Thoracic aorta (tissue), 2 donors: ENCODE results near the gene CD19. TPM values are rescaled to one million over a fixed set of nuclear protein-coding genes. Genes with fewer than 3 reads are reported as not detected.
A peak's percentile ranks its signal among the peaks of the same experiment; 100 is the strongest.
"Not testable (repeated sequence)": the region's sequence is repeated elsewhere in the genome, so short reads cannot be mapped to it uniquely, and the experiment has no call there.

ENCODE experiments used
- ATAC-seq: fragments of 150-250 bp; one replicate; pipeline ENCODE4 v1.8.0; 2017; ENCODE audit warnings: low read depth; ENCODE audit not compliant: insufficient number of reproducible peaks, low FRiP score
- DNase-seq: peaks from one replicate; pipeline ENCODE4 v3.0.0-alpha.2; 2020; ENCODE audit warnings: low spot score
- H3K27ac ChIP-seq, 2 donors: fragments of 200-600 bp; sonication (generic); 1 replicate in 1 of 2; 2 replicates in 1 of 2; pipeline ENCODE4 v1.5.1; 2016; ENCODE audit warnings: mild to moderate bottlenecking in 2 of 2, moderate library complexity in 2 of 2
- H3K27me3 ChIP-seq: fragments of 200-600 bp; sonication (generic); replicated peaks from 2 replicates; pipeline ENCODE4 v1.6.0; 2016; ENCODE audit warnings: mild to moderate bottlenecking; ENCODE audit not compliant: insufficient read depth
- H3K36me3 ChIP-seq: fragments of 200-600 bp; sonication (generic); one replicate; pipeline ENCODE4 v1.5.1; 2016
- H3K4me1 ChIP-seq, 2 donors: fragments of 200-600 bp; sonication (generic); 1 replicate in 1 of 2; 2 replicates in 1 of 2; pipeline versions ENCODE4 v1.5.1 to v1.6.0; 2016; ENCODE audit warnings: low read depth in 2 of 2, mild to moderate bottlenecking in 1 of 2; ENCODE audit not compliant: control insufficient read depth in 1 of 2
- H3K4me3 ChIP-seq: fragments of 200-600 bp; sonication (generic); 2 replicates; pipeline ENCODE4 v1.5.1; 2016; ENCODE audit warnings: mild to moderate bottlenecking
- H3K9me3 ChIP-seq: fragments of 200-600 bp; sonication (generic); 2 replicates; pipeline ENCODE4 v1.5.1; 2016
- CTCF ChIP-seq: fragments of 200-600 bp; sonication (generic); IDR thresholded peaks from one replicate; pipeline ENCODE4 v1.5.1; 2019; ENCODE audit warnings: antibody characterized with exemption
- total RNA-seq, 2 donors: library from RNA; depleted of rRNA; stranded (reverse); fragments of >200 nt; gene quantifications; one replicate each; pipeline versions ENCODE4 v1.1.0 to v1.2.3, GENCODE V29; 2016

CD19 gene
- total RNA-seq, 2 donors from 2014 or later, result not detected

GRCh38 chr16:28964496-28964895, 32.7 kb downstream of the CD19 start:
- no peak for TF ChIP-seq CTCF
- DNase-seq, result no peak
- Histone ChIP-seq H3K27ac (no peak overlapping the region), H3K27me3 (no peaks in the 10 kb centered on the region), H3K4me3 (no peak overlapping the region), H3K4me1 (no peaks in the 10 kb centered on the region), H3K9me3 (no peaks in the 10 kb centered on the region), H3K36me3 (peaks cover 29% of the 10 kb centered on the region)
- ATAC-seq, result no peak

GRCh38 chr16:28967156-28967555, 35.4 kb downstream of the CD19 start:
- Histone ChIP-seq H3K4me1 (no peaks in the 10 kb centered on the region), H3K4me3 (no peak overlapping the region), H3K36me3 (peaks cover 21% of the 10 kb centered on the region), H3K27ac (no peak overlapping the region), H3K27me3 (no peaks in the 10 kb centered on the region), H3K9me3 (no peaks in the 10 kb centered on the region)
- DNase-seq, result no peak
- TF ChIP-seq CTCF, result no peak
- no peak for ATAC-seq

- not testable (repeated sequence) for H3K27me3 ChIP-seq, H3K36me3 ChIP-seq, H3K27ac ChIP-seq, ATAC-seq, H3K4me1 ChIP-seq, H3K4me3 ChIP-seq, H3K9me3 ChIP-seq, DNase-seq
These were observed 37.9 kb downstream of the CD19 start for GRCh38 chr16:28969696-28970095.

- H3K9me3 ChIP-seq, result no peaks in the 10 kb centered on the region
- peak overlapping the region; percentile 84 for H3K4me3 ChIP-seq
- no peaks in the 10 kb centered on the region for H3K27me3 ChIP-seq
- peak; percentile 43 for TF ChIP-seq CTCF
- no peaks in the 10 kb centered on the region for H3K36me3 ChIP-seq
- H3K4me1 ChIP-seq, result peaks cover 8 to 12% of the 10 kb centered on the region in 2 donors
- H3K27ac ChIP-seq, result peak overlapping the region; percentile 78 to 79
- DNase-seq, result no peak
- ATAC-seq, result no peak
These were observed 42.3 kb downstream of the CD19 start for GRCh38 chr16:28974007-28974436.

- H3K27ac ChIP-seq, result peak within 1 kb of the TSS; percentile 78 to 79
- H3K9me3 ChIP-seq, result no peaks in the 10 kb centered on the region
- no peaks in the 10 kb centered on the region for H3K36me3 ChIP-seq
- ATAC-seq (peak; percentile 86), DNase-seq (peak; percentile 92)
- no peak for TF ChIP-seq CTCF
- H3K27me3 ChIP-seq, result no peaks in the 10 kb centered on the region
- peak within 1 kb of the TSS; percentile 84 for H3K4me3 ChIP-seq
- H3K4me1 ChIP-seq, result peaks cover 8 to 12% of the 10 kb centered on the region in 2 donors
These were observed 42.8 kb downstream of the CD19 start, which contains the start of gene SPNS1 for GRCh38 chr16:28974437-28975157. SPNS1 (plus strand) TSS chr16:28974778; CDS start chr16:28975152, 374 bp downstream.
